ENCODE measurements around the gene DSC2.
"Not testable (repeated sequence)": the region's sequence is repeated elsewhere in the genome, so short reads cannot be mapped to it uniquely, and the experiment has no call there.

The DSC2 gene

DNA sequence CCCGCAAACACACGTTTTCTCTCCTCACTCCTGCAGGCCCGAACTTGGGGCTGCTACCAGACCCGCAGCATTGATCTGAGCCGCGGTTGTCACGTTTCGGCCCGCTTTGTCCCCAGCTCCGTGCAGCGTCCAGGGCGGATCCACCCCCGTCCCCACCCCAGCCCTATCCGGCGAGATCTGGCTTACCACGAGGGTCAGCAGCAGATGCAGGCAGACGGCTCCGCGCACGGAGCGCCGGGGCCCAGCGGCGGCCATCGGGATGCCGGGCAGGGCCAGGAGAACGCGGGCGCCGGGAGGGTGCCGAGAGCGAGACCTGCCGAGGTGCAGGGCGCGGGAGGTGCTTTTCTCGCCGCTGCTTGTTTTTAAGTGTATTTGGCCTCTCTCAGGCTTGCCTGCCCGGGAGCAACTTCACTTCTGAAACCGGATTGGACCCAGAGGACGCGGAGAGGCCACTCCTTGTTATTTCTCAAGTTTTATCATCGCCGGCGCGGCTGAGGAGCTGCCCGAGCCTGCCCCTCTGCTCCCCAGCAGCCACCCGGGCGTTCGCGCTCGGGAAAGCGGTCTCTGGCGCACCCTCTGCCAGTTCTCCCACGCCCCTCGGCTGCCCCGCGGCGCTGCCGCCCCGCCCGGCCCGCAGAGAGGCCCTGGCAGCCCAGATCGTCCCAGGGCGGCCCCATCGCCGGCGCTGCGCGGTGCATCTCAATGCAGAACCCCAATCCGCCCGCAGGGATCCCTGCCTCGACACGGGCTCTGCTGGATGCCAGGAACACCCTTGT, 59.6 kb downstream of the DSC2 start, which contains the start of gene DSC3:
Gene DSC3, minus strand, starts transcription at position 337 of the 776 bp plus-strand sequence. Its CDS starts 82 bp downstream, at position 255.
- DNase-seq (ENCODE audit: low read depth) = no peak

DNA sequence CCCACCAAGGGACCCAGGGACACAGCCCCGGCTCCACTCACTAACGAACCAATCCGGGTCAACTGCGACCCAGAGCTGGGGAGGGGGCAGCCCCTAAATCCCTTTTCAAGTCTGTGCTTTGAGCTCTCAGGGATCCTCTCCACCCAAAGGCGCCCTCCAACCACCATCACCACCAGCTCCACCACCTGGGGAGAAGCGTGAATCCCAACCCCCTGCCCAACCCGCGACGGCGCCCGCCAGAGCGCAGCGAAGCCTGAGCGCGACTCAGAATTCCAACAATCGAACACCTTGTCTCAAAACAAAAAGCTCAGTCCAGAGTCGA, 60.2 kb downstream of the DSC2 start:
- no peak for DNase-seq (ENCODE audit: low read depth)

DNA sequence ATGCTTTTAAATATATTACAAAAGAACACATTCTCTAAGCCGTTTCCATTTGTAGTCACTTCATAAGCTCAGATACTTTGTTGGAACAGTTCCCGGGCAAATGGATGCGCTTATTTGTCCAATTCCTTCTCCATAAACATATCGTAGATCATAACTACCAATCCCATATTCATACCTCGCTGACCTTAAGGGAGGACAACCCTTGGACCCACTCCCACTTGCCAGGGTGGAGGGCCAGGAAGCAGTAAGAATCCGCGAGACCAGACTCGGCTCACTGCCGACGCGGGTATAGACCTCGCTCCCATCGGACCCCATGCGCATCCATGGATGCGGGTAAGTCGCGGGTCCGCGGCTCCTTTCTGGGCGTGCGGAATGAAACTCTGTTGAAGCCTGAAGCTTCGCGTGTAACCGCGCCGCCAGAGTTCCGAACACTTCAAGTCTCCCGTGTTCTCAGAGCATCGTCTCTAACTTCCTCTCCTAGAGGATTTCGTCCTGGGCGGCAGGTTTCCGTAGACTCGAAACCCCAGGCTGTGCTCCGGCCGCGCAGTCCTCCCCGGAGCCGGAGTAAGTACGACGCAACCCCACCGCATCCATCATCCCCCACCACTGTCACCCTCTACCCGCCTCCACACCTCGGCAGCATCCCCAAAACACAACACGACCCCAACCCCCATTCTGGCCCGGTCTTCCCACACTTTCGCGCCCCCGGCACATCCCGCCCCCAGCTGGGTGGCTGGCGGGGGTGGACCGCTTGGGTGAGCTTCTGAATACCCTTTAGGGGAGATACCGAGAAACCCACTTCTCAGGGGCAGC, 60.7 kb downstream of the DSC2 start:
- DNase-seq (ENCODE audit: low read depth) = no peak

DNA sequence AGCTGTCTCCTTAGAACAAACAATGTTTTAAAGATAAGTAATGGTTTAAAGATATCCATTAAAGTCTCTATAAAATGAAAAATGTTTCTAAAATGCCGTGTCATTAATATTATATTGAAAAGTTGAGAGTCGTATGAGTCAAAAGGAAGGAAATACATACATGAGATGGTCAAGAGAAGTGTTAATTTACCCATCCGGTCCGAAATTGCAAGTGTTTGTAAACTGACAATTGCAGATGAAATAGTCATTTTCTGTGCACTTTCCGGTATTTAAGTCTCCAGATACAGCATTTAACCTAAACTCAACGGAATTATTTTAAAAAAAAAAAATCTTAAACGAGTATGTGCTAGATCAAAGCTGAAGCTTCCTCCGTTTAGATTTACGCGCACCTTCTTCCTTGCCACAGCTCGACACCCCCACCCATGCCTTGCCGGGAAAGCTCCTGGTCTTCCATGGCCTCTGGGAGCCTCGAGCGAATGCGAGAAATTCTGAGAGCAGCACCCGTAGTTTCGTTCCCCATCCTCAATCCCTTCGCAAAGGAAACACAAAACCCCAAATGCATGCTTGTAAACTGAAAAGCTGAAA, 61.4 kb downstream of the DSC2 start:
- DNase-seq (ENCODE audit: low read depth) = no peak

DNA sequence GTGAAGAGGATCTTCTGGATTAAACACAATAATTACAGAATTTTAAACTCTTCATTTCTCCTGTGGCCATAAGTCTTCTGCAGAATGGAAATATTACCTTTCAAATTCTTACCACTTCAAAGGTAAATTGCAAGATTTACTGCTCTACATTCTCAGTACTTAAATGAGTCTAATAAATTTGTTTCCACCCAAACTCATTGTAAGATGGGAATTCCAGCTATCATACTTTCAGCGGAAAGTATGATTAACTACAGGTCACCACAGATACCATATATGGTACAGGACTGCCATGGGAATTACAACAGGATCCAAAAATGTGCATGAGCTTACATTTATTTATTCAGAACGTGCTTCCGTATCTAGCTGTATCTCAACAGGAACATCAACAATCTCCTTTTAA, 62.8 kb downstream of the DSC2 start:
- no peak for DNase-seq (ENCODE audit: low read depth)

DNA sequence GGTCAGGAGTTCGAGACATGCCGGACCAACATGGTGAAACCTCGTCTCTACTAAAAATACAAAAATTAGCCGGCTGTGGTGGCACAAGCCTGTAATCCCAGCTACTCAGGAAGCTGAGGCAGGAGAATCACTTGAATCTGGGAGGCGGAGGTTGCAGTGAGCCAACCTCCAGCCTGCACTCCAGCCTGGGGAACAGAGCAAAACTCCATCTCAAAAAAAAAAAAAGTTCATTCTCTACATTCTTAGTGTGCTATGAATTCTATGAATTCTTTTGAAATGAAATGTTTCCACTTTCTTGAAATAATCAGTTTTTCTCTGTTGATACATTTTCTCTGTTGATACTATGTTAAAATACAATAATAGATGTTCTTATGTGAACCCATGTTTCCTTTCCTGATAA, 64.5 kb downstream of the DSC2 start:
- not testable (repeated sequence) for DNase-seq (ENCODE audit: low read depth)

DNA sequence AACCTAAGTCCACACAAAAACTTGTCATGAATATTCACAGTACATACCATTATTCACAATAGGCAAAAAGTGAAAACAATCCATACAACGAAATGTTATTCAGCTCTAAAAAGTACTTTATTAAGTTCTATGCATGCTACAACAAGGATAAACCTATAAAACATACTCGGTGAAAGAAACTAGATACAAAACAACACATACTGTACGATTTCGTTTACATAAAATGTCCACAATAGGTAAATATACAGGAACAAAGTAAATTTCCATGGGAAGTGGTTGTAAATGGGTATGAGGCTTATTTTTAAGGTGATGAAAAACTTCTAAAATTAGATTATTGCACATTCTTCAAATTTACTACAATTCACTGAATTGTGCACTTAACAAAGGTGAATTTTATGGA, 67.7 kb downstream of the DSC2 start:
- DNase-seq (ENCODE audit: low read depth) = no peak

DNA sequence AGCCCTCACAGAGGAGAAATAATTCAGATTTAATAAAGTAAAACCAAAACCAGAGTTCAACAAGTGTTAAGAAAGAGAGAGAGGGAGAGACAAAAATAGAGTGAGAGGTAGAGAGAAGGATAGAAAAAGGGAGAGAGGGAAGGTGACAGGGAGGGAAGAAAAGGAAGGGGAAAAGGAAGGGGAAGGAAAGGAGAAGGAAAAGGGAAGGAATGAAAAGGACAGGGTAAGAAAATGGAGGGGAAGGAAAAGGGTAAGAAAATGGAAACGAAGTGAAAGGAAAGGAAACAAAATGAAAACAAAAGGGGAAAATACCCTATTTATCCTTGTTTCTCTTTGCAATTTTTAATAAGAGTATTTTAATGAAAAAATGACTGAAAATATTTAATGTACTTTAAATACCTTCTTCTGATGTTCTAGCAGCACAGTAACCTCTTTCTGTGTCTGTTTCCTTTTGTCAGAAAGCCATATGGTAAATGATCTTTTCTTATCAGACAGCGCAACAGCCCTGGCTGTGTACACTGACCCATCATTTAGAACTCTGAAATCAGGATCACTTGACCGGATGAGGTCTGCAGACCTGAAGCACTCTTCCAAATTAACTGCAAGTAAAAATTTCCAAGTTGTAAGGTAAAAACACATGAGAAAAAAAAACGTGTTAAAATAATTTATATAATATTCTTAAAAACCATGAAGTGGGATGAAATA, 71.5 kb downstream of the DSC2 start:
- DNase-seq (ENCODE audit: low read depth) = no peak

DNA sequence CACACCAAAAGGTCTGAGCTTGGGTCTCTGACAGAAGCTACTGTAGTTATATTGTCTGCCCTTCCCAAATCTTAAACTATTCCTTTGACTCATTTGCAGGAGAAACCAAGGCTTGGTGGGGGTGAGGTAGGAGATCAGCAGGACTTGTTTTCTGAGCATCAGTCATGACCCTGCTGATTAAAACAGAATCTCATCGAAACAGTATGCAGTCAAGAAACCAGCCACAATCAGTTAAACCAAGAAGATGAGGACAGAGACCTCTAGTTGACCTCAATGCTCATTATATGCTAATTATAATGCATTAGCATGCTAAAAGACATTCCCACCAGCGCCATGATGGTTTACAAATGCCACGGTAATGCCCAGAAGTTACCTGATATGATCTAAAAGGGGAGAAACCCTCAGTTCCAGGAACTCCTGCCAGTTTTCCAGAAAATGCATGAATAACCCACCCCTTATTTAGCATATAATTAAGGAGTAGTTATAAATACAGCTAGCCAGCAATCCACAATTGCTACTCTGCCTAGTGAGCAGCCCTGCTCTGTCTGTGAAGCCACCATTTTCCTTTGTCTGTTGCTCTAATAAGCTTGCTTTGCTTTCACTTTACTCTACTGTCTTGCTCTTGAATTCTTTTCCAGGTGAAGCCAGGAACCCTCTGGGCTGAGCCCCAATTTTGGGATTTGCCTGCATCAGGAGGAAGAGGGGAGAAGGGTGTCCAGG, 86.3 kb downstream of the DSC2 start:
- DNase-seq (ENCODE audit: low read depth) = no peak

DNA sequence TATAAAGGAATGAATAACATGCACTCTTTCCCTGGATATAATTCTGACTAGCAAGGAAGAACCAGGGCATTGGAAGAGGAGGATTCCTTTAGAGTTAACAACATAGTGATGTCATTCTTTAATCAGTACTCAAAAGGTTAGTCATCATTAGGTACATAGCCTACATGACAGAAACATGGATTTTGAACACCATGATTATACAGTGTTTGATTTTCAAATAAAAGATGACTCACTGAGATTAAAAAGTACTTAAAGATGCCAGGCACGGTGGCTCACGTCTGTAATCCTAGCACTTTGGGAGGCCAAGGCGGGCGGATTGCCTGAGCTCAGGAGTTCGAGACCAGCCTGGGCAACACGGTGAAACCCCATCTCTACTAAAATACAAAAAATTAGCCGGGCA, 90.8 kb downstream of the DSC2 start:
- DNase-seq (ENCODE audit: low read depth) = not testable (repeated sequence)

DNA sequence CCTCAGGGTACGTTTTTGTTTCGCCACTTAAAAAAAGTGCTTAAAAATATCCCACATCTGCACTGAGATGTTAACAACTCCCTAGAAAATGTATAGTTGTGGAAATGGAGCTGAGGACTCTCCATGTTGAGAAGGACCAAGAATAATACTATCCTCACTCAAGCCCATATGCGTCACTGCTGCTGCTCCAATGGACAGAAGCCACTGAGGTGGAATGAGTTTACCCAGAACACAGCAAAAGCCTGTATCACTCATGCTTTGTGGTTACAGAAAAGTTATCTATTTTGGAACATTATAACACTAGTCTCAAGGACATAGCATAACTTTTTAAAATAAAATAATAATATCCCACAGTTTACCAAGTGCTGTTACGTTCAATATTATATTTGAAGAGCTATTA, 91.6 kb downstream of the DSC2 start:
- no peak for DNase-seq (ENCODE audit: low read depth)

Measured in stromal cell of bone marrow (primary cell).